Measurements from ENCODE around the gene WRAP53.

DNA sequence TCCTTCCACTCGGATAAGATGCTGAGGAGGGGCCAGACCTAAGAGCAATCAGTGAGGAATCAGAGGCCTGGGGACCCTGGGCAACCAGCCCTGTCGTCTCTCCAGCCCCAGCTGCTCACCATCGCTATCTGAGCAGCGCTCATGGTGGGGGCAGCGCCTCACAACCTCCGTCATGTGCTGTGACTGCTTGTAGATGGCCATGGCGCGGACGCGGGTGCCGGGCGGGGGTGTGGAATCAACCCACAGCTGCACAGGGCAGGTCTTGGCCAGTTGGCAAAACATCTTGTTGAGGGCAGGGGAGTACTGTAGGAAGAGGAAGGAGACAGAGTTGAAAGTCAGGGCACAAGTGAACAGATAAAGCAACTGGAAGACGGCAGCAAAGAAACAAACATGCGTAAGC lies 13.3 kb upstream of the WRAP53 start:
- TF ChIP-seq, protein P1, sequence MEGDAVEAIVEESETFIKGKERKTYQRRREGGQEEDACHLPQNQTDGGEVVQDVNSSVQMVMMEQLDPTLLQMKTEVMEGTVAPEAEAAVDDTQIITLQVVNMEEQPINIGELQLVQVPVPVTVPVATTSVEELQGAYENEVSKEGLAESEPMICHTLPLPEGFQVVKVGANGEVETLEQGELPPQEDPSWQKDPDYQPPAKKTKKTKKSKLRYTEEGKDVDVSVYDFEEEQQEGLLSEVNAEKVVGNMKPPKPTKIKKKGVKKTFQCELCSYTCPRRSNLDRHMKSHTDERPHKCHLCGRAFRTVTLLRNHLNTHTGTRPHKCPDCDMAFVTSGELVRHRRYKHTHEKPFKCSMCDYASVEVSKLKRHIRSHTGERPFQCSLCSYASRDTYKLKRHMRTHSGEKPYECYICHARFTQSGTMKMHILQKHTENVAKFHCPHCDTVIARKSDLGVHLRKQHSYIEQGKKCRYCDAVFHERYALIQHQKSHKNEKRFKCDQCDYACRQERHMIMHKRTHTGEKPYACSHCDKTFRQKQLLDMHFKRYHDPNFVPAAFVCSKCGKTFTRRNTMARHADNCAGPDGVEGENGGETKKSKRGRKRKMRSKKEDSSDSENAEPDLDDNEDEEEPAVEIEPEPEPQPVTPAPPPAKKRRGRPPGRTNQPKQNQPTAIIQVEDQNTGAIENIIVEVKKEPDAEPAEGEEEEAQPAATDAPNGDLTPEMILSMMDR (conservative IDR thresholded peaks at IDR 0.05): no peak
- no peak for TF ChIP-seq ZFX (IDR thresholded peaks at IDR 0.05)

All from C4-2B (cell line).